Embryonic facial prominence (tissue), 1 donor: ENCODE data around the gene SLC5A4.
"Not testable (repeated sequence)": the region's sequence is repeated elsewhere in the genome, so short reads cannot be mapped to it uniquely, and the experiment has no call there.

Experiments used
- DNase-seq: peaks from one replicate; pipeline ENCODE4 v3.0.0-alpha.2; 2016; ENCODE audit errors: extremely low spot score

The SLC5A4 gene

DNA sequence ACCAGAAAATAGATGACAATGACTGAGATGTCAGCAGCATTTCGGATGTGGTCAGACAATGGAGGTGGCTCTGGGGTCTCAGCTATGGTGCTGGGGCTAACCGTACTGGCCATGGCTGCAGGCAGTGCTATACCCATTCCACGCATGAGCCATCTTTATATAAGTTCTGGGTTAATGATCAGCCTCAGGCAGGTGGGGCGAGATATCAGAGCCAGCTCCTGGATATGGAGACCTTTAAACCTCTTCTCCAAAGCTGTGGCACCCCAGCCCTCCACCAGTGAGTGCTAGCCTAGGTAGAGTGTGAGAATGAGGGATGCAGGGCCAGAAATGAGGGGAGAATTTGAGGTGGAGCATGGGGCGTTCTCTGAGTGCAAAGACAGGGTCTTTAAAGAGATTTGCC lies at the start of gene SLC5A4:
TSS of gene SLC5A4 (minus strand) at position 131 of the 400 bp plus-strand sequence. CDS start at position 113, 18 bp downstream.
- no peak for DNase-seq

DNA sequence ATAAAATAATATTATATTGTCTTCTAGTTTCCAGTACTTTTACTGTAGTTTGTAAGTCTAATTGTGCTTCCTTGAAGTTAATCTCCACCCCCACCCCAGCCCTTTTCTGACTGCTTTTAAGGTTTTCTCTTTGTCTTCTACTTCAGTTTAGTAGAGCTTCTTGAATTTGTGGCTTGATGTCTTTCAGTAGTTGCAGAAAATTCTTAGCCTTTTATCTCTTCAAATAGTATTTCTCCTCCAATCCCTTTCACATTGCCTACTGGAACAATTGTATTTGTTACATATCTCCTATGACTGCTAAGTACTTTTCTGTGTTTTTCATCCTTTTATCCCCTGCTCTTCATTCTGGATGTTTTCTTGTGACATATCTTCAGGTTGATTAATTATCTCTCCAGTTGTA lies 38.8 kb upstream of the SLC5A4 start:
- DNase-seq, result not testable (repeated sequence)

DNA sequence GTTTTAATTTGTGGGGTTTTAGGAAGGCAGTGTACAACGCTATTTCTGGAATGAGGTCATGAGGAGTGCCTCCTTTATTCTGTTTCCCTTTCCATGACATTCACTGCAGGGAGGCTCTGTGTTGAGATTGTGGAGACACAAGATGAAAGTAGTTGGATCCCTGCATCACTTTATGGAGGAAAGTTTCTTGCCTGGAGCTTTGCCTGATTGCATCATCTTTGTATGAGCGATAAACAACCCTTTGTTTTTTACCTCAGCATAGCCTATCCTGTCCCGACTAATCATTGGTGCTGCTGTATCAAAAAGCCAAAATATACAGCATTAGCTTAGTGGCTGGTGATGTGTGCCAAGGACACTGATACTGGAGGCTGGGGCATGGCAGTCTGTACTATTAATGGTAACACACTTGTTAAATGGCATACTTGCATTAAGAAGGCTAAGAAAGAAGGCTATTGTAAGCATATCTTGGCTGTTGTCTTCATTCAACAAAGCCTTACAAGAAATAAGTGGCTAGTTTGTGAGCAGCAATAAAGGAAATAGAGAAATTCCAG lies 31.2 kb upstream of the SLC5A4 start:
- no peak for DNase-seq

DNA sequence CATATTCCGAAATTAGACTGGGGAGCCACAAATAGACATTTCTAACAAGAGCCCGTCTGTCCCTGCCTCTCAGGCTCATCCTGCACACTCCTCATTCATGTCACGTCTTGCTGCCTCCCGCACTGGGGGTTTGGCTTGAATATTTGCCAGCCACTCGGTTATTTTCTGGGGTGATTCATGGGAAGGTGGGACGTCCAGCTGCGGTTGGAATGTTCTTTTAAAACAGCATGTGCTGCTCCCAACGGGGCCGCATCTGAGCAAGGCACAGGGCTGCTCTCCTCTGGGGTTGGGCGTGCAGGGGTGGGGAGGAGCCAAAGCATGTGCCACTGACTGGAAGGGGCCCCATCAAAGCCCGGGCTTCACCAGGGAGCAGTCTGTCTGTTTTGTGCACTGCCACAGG lies 25.9 kb upstream of the SLC5A4 start:
- no peak for DNase-seq

DNA sequence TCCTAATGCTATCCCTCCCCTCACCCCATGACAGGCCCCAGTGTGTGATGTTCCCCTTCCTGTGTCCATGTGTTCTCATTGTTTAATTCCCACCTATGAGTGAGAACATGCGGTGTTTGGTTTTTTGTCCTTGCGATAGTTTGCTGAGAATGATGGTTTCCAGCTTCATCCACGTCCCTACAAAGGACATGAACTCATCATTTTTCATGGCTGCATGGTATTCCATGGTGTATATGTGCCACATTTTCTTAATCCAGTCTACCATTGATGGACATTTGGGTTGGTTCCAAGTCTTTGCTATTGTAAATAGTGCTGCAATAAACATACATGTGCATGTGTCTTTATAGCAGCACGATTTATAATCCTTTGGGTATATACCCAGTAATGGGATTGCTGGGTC lies 20.2 kb upstream of the SLC5A4 start:
- DNase-seq, result not testable (repeated sequence)

DNA sequence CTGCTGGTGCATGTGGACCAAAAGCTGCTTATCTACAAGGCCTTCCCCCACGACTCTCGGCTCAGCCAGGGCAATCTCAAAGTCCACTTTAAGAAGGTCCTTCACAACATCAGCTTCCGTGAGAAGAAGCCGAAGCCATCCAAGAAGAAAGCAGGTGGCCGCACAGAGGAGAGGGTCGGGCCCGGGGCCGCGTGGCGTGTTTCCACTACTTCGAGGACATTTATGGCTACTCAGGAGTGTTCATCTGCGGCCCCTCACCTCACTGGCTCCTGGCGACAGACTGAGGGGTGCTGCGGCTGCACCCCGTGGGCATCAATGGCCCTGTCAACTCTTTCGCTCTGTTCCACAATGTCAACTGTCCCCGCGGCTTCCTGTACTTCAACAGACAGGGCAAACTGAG lies 16.2 kb upstream of the SLC5A4 start:
- no peak for DNase-seq

DNA sequence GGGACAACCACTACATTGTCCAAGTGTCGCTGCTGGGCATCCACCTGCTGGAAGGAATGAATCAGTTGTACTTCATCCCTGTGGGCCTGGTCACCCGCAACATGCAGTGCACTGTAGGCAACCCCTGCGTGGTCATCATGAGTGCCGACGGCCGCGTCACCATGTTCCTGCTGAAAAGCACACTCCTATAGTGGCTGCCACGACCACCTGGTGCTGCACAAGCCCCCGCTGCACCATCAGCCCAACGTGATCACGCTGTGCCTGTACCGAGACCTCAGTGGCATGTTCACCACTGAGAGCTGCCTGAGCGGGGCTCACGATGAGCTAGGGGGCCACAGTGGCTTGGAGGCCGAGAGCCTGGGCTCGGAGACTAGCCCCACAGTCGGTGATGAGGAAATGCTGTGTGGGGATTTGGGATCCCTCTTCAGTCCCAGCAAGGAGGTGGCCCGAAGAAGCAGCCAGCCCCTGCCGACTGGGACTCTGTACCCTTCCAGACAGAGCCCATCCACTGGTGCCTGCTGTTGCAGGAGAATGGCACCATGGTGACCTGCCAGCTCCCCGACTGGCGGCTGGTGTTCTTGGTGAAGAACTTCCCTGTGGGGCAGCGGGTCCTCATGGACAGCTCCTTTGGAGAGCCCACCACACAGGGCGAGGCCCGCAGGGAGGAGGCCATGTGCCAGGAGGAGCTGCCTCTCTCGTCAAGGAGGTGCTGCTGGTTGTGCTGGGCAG lies 15.7 kb upstream of the SLC5A4 start:
- DNase-seq, result no peak

DNA sequence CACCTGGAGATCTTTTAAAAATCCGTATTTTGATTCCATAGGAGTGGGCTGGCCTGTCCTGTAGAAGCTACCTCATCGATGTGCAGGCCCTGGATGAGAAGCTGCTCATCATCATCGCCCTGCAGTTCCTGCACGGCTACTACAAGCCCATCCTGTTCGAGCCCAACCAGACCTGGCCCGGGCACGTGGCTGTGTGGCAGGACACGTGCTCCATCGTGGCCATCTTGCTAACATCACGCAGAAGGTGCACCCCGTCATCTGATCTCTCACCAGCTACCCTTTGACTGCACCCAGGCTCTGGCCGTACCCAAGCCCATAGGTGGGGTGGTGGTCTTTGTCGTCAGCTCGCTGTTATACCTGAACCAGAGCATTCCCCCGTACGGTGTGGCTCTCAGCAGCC lies 14.2 kb upstream of the SLC5A4 start:
- DNase-seq, result no peak

DNA sequence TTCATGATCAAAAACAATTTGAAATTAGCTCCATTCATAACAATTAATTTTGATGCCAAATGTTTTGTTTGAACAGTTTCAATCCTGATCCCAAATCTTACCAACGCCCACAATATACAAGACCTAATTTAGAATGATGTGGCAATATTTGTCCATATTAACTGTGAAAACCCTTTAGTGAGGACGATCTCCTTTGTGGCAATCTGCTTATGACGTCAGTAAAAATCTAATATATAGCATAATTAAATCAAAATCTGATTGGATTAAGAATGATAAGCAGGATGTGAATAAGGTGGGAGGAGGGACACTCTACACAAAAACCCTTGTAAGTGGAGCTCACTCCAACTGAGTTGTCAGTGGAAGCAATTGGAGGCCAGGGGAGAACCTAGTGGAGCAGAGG lies 11.9 kb upstream of the SLC5A4 start:
- DNase-seq, result no peak

DNA sequence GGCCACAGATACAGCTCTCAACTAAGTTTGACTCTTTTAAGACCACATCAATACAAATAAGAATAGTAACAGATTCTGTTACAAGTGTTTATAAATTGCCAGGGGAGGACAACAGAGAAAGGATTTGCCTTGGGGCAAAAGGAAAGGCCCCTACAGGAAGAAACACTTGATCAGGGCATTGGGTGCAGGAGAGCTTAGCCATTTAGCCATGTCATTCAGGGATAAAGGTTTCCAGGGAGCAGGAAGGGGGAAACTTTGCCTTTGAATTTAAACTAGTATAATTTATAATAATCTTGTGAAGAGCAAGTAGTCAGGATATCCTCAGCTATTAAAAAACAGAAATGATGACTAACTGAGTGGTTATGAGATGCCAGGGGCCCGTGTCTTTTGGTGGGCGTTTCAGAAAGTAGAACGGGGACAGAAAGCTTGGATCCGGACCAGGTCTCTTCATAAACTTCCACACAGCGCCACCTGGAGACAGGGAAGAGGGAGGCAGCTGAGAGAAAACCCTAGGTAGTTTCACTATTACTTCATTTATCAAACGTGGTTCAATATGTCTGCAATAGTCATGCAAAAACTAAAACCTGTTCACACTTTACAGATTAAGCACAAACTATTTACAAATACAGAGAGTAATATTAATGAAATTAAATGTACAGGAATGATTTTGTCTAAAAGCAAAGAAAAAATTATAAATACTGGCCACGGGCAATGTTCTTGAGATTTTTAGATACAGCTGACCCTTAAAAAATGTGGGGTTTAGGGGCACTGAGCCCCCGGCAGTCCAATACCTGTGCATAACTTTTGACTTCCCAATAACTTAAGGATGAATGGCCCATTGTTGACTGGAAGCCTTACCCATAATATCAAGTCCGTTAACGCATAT lies 11.0 kb upstream of the SLC5A4 start:
- peak; percentile 25 for DNase-seq

DNA sequence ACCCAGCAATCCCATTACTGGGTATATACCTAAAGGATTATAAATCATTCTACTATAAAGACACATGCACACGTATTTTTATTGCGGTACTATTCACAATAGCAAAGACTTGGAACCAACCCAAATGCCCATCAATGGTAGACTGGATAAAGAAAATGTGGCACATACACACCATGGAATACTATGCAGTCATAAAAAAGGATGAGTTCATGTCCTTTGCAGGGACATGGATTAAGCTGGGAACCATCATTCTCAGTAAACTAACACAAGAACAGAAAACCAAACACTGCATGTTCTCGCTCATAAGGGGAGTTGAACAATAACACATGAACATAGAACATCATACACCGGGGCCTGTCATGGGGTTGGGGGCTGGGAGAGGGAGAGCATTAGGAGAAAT lies 8.5 kb upstream of the SLC5A4 start:
- not testable (repeated sequence) for DNase-seq

DNA sequence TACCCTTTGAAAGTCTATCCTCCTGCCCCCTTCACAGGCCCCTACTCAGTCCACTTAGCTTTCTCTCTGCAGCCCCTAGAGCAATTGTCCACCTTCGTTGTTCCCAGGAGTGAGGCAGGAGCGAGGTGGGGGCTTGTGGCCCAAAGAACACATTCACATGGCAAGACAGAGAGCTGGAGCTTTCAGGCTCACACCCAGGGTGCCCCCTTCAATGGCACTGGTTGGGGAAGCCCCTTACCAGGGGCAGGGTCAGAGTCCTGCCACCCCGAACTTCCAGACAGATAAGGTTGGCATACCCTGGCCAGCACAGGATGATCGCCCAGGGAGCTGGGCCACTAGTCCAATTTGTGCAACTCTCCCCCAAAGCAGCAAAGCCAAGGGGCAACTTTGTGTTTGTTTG lies 6.2 kb upstream of the SLC5A4 start:
- DNase-seq, result no peak

DNA sequence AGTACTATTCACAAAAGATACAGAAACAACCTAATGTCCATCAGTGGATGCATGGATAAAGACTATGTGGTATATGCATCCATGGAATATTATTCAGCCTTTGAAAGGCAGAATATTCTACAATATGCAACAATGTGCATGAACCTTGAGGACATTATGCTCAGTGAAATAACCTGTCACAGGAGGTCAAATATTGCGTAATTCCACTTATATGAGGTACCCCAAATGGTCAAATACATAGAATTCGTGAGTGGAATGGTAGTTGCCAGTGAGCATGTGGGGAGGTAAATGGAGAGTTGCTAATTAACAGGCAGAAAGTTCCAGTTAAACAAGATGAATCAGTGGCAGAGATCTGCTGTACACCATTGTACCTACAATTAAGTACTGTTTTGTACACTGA lies 3.6 kb upstream of the SLC5A4 start:
- no peak for DNase-seq

DNA sequence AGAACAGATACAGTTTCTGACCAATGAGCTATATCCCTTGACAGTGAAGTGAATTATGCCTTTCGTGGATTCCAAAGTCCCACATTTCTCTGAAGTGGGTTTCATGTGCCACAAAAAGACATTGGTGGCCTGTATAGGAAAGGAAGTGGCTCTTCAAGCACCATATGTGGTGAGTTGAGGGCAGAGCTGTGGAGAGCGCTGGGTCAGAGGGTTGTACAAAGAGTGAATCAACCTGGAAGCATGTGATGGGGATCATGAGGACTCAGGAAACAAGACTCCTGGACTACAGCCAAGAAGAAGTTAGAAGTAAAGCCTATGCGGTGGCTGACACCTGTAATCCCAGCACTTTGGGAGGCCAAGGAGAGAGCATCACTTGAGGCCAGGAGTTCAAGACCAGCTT lies 579 bp upstream of the SLC5A4 start:
- no peak for DNase-seq

DNA sequence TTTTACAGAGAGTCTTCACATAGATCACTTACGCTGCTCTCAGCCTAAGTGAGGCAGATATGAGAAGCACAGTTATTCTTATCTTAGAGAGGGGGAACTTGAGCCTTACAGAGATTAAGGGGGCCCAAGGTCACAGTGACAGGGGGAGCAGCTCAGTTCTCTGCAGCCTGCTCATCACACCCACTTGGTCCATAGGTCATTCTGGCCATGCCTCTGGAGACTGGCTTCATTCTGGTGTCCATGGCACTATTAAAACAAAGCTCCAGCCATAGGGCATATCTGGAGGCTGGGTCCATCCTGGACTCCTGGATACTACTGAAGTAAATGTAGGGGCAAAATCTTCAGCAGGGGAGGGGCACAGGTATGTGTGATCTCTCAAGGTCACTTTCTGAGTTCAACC lies 5.9 kb downstream of the SLC5A4 start:
- no peak for DNase-seq

DNA sequence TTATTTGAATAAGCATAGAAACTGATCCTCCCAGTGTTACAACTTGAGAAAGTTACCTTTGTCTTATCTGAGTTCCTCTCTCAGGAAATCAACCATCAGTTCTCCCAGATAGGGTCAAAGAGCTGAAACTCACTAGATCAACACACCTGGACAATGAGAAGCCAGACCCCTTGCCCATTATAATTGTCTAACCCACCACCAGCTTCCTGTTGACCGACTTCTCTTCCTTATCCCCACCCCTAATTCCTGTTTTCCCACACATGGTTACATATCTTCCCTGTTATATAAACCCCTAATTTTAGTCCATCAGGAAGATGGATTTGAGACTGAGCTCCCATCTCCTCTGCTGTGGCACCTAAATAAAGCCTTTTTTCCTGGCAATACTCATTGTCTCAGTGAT lies 6.9 kb downstream of the SLC5A4 start:
- DNase-seq, result no peak

DNA sequence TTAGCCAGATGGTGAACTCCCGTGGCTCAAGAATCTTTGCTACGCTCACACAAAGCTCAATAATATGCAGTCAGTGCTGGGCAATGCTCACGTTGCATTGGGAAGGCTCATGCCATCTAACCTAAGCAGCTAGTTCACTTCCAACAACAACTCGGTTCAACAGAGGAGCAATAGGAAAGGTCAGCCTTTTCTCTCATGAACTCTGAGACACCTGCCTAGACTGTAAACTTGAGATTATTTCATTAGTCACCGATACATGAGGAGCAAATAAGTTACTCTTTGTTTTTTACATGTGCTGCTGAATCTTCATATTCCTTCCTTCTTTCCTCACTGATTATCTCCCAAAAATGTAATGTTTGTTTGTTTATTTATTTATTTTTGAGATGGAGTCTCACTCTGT lies 9.0 kb downstream of the SLC5A4 start:
- no peak for DNase-seq

DNA sequence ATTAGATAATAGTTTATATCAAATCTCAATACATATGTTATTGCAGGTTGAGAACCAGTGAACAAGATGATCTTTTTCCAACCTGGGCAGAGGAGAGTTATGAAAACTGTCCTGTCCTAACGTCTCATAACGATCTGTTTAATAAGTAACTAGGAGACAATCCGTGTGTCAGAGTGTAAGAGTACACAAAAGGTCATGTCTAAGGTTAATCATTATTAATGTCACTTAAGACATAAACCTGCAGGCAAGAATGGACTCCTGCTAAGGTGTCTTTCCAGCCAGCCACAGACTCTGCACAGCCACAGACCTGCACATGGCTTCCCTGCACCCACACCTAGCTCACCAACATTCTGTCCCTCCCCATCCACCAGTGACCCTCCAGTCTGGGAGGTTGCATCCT lies 10.1 kb downstream of the SLC5A4 start:
- no peak for DNase-seq

DNA sequence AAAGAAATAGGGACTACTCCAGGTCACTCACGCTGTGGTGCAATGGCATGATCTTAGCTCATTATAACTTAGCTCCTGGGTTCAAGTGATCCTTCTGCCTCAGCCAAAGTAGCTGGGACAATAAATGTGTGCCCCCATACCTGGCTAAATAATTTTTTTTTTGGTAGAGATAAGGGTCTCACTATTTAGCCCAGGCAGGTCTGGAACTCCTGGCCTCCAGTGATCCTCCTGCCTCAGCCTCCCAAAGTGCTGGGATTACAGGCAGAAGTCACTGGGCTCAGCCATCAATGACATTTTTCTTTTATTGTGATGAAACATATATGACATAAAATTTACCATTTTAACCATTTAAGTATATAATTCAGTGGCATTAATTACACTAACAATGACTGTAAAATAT lies 10.6 kb downstream of the SLC5A4 start:
- DNase-seq, result no peak

DNA sequence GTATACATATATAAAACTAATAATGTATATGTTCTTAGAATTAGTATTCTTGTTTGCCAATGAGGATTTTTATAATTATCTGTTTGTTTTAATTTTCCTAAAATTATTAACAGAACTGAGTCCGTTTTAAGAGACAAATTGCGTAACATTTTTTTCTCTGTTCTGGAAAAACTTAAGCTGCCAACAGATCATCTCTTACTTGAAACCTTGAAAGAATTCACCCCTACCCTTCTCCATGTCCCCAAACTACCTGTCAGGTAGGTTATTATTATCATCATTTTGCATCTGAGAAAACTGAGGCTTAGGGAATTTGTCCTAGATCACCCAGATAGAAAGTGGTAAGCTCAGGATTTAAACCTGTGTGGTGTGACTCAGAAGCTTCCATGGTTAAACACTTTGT lies 14.7 kb downstream of the SLC5A4 start:
- DNase-seq, result no peak

DNA sequence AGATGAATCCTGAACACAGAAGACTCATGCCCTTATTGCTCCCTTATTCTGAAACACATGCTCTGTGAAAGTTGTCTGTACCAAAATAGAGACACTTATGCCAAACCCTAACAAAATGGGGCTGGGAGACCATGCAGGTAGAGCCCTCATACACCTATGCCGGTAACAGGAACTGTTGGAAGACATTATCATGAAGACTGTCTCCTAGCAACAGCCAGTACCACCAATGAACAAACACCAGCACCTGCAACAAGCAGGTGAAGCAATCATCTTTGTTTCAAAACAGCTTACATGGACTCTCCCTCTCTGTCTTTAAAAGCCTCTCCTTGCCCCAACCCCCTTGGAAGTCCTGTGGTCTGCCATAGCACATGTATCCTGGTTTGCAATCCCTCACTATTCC lies 17.2 kb downstream of the SLC5A4 start:
- no peak for DNase-seq

DNA sequence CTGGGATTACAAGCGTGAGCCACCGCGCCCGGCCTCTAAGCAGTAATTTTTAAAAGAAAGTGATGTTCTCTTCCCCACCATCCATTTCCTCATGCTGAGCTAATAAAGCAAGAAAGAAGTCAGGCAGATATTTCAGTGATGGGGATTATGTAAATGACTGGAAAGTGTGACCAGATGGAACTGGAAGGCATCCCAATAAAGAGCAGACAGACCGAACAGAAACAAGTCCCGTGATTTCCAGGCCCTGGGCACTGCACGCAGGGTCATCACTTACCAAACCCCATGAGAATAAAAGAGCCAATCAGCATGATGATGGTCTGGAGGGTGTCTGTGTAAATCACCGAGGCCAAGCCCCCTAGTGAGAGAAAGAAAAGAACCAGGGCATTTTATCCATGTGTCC lies 18.2 kb downstream of the SLC5A4 start:
- DNase-seq, result no peak

DNA sequence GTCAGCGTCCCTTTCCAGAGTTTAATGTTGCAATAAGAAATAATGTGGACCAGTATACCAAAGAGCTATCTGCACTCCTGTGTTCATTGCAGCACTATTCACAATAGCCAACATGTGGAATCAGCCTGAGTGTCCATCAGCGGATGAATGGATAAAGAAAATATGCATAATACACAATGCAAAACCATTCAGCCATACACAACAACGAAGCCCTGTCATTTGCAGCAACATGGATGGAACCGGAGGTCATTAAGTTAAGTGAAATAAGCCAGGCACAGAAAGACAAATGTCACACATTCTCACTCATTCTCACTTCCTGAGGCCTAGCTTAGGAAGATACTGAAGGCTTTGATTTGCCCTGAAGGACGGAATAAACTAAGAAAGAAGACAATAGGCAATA lies 22.1 kb downstream of the SLC5A4 start:
- no peak for DNase-seq
